Stimulated activated CD4-positive, alpha-beta T cell treated with anti-CD3 and anti-CD28 coated beads, Interleukin-4, amount 100 ng/mL, for 4 hours (primary cell): ENCODE measurements around the gene SWSAP1.
A peak's percentile ranks its signal among the peaks of the same experiment; 100 is the strongest.
"Not testable (repeated sequence)": the region's sequence is repeated elsewhere in the genome, so short reads cannot be mapped to it uniquely, and the experiment has no call there.

Experiments
- DNase-seq, 2 experiments: peaks; one replicate each; pipeline ENCODE4 v3.0.0-alpha.2; 2020

SWSAP1 gene, protein sequence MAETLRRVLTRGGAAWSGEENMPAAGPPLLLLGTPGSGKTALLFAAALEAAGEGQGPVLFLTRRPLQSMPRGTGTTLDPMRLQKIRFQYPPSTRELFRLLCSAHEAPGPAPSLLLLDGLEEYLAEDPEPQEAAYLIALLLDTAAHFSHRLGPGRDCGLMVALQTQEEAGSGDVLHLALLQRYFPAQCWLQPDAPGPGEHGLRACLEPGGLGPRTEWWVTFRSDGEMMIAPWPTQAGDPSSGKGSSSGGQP

GRCh38 chr19:11374433-11375142 is at the start of gene SWSAP1:
Gene SWSAP1 (plus strand): TSS chr19:11374666. CDS start chr19:11374681, 15 bp downstream.
- peak; percentile 93 to 98 for DNase-seq

DNA sequence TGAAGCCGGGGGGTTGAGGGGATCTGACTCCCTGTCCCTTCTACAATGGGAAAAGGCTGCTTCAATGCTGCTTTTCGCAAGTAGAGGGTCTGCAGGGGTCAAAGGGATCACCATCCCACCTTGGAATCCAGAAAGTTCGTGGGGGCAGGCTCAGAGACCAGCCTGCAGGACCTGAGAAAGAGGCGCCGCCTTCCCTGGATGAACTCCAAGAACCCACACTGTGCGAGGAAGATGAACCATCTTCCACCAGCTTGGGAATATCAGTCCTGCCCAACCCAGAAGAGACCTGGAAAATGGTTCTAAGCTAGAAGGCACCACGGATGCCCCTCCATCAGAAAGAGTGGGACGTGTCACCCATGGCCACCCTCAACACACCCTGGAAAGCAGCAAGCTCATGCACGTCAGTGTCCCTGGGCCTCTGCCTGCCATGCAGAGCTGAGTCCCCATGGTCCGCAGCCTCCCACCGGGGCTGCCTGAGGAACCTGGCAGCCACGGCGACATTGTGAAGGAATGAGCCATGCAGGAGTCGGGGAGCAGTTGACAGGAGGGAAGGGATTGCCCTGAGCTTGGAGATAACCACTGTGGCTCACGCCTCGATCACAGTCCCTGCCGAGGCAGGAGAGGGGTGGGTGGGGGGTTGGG is 49.6 kb upstream of the SWSAP1 start:
- DNase-seq: no peak

DNA sequence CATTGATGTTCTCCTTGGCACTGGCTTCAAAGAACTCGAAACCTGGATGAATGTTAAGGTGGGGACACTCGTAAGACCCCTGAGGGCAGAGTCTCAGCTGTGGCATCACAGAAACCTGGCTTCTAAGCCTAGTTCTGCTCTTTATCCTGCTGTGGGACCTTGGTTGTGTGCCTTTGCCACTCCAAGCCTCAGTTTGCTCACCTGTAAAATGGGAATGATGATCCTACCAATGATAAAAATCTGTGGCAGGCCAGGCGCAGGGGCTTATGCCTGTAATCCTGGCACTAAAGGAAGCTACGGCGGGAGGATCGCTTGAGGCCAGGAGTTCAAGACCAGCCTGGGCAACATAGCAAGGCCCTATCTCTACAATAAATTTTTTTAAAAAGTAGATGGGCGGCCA is 48.9 kb upstream of the SWSAP1 start:
- DNase-seq: no peak

- DNase-seq: no peak
These were observed 44.3 kb upstream of the SWSAP1 start for GRCh38 chr19:11330127-11330526.

GRCh38 chr19:11331502-11331901 is 43.0 kb upstream of the SWSAP1 start:
- no peak for DNase-seq

DNA sequence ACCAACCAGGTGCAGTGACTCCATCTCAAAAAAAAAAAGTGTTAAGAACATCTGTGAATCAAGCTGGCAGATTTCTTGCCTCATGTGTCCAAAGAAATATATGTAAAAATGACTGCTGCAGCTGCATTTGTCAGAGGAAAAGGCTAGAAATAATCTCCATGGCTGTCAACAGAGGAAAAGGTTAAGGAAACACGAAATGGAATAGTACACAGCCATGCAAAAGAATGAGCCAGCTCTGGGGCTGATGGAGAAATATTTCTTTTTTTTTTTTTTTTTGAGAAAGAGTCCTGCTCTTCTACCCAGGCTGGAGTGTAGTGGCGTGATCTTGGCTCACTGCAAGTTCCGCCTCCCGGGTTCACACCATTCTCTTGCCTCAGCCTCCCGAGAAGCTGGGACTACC is 41.6 kb upstream of the SWSAP1 start:
- DNase-seq: no peak

GRCh38 chr19:11333838-11334237 is 40.6 kb upstream of the SWSAP1 start:
- not testable (repeated sequence) for DNase-seq

GRCh38 chr19:11335449-11336146 is 38.9 kb upstream of the SWSAP1 start:
- DNase-seq: no peak

DNA sequence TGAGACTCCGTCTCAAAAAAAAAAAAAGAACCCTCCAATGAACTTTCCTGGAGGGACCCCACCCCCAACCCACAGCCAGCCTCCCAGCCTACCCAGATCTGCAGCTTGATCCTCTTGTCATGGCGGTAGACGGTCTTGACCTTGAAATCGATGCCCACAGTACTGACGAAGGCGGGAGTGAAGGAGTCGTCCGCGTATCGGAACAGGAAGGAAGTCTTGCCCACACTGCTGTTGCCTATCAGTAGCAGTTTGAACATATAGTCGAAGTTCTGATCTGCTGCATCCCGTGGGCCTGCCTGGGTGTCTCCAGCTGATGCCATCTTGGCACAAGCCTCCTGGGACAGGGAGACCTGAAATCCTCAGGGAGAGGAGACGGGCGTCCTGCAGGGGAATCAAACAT is 37.4 kb upstream of the SWSAP1 start:
- no peak for DNase-seq

GRCh38 chr19:11338121-11338520 is 36.3 kb upstream of the SWSAP1 start:
- no peak for DNase-seq

DNA sequence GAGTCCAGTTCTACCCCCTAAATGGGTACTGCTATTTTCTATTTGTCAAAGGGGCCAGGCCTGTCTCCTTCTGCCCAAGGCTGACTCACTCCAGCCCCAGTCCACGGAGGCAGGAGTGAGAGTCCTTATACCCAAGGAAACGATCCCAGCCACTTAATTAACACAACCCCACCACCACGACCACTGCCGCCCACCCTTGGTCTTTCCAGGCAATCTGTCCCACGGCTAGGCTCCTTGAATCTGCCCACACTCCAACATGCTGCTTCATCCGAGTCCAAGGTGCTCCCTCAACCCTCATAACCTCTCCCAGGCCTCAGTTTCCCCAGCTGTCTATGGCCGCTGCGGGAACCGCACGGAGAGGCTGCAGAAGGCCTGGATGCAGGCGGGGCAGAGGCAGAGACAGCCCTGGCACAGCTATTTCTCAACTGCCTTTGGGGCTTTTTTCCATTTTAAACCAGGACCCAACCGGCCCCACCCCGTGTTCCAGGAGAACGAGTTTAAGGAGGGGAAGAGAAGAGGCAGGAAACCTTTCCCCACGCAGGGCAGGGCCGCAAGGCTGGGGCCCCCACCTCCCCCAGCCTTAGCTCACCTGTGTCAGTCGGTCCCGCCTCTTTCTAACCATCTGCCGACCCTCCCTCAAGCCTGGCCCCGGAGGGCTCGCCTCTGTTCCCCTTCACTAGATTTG is 35.8 kb upstream of the SWSAP1 start:
- no peak for DNase-seq

GRCh38 chr19:11339254-11340098 is 35.0 kb upstream of the SWSAP1 start, which contains the start of gene RAB3D:
Gene RAB3D (minus strand): TSS chr19:11339657. CDS start chr19:11337399, 2,258 bp downstream.
- DNase-seq: peak; percentile 80 to 86

DNA sequence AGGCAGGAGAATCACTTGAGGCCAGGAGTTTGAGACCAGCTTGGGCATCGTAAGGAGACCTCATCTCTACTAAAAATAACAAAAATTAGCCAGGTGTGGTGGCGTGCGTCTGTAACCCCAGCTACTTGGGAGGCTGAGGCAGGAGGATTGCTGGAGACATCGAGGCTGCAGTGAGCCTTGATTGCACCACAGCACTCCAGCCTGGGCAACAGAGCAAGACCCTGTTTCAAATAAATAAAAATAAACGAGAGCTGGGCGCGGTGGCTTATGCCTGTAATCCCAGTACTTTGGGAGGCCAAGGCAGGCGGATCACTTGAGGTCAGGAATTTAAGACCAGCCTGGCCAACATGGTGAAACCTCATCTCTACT is 34.4 kb upstream of the SWSAP1 start:
- DNase-seq: not testable (repeated sequence)

GRCh38 chr19:11342429-11342828 is 32.0 kb upstream of the SWSAP1 start:
- DNase-seq: no peak

DNA sequence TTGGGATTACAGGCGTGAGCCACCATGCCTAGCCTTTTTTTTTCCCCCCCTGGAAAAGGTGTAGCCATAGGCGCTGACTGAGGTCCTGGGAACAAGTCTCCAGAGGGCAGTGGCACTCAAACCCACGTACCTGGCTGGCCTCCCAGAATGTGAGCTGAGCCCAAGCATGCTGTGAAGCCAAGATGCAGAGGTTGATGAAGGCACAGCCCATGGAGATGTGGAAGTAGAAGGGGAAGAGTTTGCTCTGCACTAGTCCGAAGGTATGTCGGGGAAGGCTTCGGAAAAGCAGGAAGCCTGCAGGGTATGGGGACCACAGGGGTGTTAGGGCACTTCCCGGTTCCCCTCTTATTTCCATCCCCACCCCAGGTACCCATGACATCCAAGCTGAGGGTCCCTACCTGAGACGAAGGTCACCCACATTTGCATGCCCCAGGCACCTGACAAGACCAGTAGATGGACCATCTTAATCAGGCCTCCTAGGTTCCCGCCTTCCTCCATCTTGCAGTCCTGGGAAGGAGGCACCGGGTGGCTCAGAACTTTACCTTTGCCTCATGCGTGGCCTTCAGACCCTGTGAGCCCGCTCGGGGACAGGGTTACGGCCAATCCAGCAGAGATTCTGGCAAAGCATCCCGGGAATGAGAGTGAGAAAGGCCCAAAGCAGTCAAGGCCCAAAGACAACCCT is 29.2 kb upstream of the SWSAP1 start:
- DNase-seq: no peak

DNA sequence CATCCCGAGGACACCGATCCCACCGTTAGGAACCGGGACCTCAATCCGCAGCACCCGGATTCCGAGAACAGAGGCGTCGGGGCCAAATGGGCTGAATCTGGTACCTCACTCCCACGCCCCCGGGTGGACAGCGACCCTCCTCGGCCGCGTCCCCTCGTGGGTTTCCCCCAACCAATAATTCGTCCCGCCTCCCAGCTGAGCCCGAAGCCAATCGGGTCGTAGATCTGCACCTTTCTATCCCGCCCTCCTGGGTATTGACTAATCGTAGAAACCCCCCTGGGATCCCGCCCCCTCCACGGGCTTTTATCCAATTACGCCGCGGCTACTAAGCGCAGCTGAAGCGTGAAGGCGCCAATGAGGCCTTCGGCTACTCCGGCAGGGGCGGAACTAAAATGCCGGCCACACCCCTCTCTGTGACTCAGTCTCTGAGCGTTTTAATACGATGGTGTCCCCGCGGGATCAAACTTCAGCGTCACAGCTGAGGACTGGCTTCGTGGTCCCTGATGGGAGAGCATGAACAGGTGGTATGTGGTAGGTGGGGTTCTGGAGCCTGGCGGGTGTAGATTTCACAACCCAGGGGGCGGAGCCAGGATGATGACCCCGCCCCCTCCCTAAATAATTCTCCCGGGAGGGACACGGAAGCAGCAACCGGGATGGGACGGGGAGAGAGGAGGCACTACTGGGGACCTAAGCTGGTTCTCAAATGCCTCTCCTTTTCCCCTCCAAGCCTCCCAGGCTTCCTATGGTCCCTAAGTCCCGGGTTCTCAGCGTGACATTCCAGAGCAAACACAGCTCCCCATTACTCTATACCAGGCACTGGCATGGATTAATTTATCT is 28.1 kb upstream of the SWSAP1 start, which contains the start of the genes CCDC159 and TMEM205:
Gene CCDC159, plus strand, starts transcription at position 416 of the 837 bp plus-strand sequence. Its CDS starts 88 bp downstream, at position 504.
Gene TMEM205, minus strand, starts transcription at position 165 of the 837 bp plus-strand sequence. CDS start 649 bp downstream, outside the sequence.
- peak; percentile 95 to 99 for DNase-seq

DNA sequence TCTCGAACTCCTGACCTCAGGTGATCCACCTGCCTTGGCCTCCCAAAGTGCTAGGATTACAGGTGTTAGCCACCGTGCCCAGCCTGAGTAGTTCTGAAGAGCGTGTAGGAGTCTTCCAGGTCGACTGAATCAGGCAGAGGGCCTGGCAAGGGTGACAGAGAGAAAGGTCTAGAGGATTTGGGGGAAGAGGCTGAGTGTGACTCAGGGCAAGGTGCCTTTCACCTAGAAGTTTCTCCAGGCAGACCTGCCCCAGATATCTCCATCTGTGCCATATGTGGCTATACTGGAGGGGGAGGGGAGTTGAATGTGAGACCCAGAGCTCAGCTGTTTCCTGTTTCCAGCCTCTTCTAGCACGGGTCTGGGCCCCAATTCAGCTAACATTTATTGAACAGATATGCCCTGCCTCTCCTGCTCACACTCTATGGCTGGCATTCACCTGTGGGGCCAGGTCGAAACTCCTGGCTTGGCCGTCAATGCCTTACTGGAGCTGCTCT is 26.9 kb upstream of the SWSAP1 start:
- no peak for DNase-seq

- DNase-seq: no peak
These were observed 25.3 kb upstream of the SWSAP1 start for GRCh38 chr19:11349171-11349570.

DNA sequence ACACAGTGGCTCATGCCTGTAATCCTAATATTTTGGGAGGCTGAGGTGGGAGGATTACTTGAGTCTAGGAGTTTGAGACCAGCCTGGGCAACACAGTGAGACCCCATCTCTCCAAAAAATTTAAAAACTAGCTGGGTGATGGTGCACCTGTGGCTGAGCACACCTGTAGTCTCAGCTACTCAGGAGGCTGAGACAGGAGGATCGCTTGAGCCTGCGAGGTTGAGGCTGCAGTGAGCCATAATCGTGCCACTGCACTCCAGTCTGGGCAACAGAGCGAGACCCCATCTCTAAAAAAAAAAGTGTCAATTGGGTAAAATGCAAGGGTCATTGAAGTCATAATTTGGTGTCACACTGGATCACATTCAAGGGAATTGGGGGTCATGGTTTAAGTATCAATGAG is 20.4 kb upstream of the SWSAP1 start:
- DNase-seq: not testable (repeated sequence)
